HG02759 (cell line): ENCODE measurements around the gene UBAC2.

Experiments used
- ATAC-seq: cut with Tn5 transposase; IDR thresholded peaks from one replicate; pipeline ENCODE4 v1.9.1; 2021; ENCODE audit warnings: mild to moderate bottlenecking, moderate library complexity; ENCODE audit not compliant: unreplicated experiment

UBAC2 gene

DNA sequence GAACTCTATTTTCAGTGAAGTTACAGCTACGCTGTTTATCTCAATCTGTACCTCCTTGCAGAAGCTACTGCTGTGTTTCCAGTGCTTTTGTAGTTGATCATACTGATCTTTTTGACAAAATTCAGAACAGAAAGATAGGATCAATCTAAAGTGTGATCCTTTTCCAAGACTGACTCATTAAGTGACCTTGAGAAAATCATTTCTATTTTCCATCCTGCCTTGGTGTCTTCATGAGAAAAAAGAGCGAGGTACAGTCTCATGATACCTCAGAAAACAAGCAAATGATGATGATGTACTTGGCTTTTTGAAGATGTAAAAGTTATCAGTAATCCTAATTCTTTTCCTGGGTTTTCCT lies 152.6 kb downstream of the UBAC2 start:
- no peak for ATAC-seq

- ATAC-seq = no peak
These were observed 153.2 kb downstream of the UBAC2 start for GRCh38 chr13:99353836-99354235.

- peak; percentile 29 for ATAC-seq
These were observed 153.8 kb downstream of the UBAC2 start for GRCh38 chr13:99354371-99354951.

- ATAC-seq = no peak
These were observed 154.8 kb downstream of the UBAC2 start for GRCh38 chr13:99355267-99356011.

GRCh38 chr13:99356012-99356261 lies 155.3 kb downstream of the UBAC2 start:
- no peak for ATAC-seq

DNA sequence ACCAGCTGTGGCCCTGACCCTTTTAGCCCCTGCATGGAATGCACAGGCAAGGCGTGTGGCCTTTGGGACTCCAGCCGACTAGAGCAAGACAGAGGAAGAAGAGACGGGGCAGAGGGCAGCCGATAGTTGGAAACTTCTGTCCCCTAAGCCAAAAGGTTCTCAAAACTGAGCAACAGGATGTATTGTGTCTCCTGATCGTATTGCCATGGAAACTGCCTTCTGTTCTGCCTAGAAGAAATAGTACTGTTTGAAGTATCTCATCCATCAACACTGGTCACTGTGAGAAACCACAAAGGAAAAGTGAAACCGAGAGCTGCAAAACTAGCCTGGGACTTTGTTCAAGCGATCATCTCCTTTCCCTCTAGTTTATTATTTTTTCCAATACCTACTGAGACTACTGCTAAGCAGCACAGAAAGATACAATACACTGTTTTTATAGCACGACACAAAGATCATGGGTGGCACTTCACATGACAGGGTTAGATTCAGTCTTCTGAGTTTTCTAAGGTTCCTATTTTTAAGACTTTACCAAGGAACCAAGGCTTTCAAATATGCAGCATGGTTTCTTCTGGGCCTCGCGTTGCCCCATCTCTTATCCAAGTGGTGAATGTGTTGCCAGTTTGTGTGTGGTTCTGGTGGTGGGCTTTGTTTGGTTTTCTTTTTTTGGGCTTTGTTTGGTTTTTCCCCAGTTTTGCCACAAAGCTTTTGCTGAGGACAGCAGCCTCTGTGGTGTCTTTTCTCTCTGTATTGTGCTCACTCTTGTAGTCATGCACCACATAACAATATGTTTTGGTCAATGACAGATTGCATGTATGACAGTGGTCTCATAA lies 155.8 kb downstream of the UBAC2 start:
- ATAC-seq = peak; percentile 50

DNA sequence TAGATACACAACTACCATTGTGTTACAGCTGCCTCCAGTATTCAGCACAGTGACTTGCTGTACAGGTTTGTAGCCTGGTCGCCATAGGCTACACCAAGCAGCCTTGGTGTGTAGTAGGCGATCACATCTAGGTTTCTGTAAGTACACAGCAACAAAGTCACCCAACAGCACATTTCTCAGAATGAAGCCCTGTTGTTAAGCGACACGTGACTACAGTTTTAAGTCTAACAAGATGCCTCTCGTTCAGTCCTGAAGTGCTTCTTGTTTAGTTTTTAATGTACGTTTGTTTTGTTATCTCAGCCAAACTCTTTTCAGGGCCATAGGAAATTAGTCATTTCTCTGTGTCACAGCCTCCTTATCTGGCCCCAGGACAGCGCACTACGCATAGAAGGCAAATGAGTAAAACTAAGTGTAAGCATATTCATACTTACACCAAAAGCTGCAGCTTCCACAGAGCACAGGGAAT lies 156.5 kb downstream of the UBAC2 start:
- peak; percentile 42 for ATAC-seq

DNA sequence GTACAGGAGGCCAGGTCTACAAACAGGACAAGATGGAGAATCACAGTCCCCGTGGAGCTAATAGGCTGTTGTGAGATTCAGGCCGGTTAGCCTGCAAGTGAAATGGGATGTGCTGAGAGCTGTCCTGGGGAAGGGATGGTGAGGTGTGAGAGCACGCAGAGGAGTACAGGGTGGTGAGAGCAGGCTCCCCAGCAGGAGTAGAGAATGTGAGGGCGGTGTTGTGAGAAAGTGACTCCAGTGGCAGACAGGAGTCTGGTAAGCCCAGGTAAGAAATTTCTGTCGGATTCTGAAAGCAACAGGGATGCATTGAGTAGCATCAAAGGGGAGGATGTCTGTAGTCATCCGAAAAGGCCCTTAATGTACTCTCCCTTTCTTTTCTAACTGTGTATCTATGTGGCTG lies 157.3 kb downstream of the UBAC2 start:
- no peak for ATAC-seq

- no peak for ATAC-seq
These were observed 158.9 kb downstream of the UBAC2 start for GRCh38 chr13:99359528-99359927.

GRCh38 chr13:99360696-99361095 lies 160.0 kb downstream of the UBAC2 start:
- ATAC-seq = no peak

DNA sequence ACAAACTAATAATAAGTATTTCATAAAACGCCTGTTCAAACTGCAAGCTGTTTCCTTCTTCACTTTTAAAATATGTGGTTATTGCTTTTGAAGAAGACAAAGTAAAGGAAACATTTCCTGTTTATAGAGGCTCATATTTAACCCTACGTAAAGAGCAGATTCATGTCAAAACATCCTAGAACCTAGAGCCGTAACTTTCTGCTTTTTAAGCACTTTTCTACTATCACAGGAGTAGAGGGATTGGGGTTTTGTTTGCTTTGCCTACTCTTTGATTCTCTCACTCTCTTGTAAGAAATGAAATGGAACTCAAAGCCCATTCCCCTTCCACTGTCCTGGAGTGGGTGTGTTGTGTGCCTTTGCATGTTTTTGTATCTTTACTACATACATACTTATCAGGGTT lies 160.5 kb downstream of the UBAC2 start:
- no peak for ATAC-seq

GRCh38 chr13:99362362-99362761 lies 161.7 kb downstream of the UBAC2 start:
- no peak for ATAC-seq

GRCh38 chr13:99363391-99363790 lies 162.7 kb downstream of the UBAC2 start:
- no peak for ATAC-seq

DNA sequence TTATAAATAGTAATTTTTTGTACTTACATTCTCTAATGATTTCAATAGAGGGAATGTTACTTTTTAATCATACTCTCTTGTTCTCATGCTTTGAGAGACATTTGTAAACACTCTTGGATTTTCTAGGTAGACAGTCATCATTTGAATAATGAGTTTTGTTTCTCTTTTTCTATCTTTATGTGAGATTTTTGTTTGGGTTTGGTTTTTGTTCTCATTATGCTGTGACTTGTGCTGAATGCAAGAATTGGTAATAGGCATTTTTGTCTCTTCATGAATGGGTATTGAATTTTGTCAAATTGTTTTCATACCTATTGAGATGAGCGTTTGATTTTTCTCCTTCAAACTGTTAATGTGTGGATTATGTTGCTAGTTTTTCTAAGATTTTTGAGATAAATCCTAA lies 163.3 kb downstream of the UBAC2 start:
- peak; percentile 35 for ATAC-seq

GRCh38 chr13:99366075-99366987 lies 165.7 kb downstream of the UBAC2 start:
- ATAC-seq = peak; percentile 60

GRCh38 chr13:99367106-99367616 lies 166.5 kb downstream of the UBAC2 start:
- ATAC-seq = no peak

DNA sequence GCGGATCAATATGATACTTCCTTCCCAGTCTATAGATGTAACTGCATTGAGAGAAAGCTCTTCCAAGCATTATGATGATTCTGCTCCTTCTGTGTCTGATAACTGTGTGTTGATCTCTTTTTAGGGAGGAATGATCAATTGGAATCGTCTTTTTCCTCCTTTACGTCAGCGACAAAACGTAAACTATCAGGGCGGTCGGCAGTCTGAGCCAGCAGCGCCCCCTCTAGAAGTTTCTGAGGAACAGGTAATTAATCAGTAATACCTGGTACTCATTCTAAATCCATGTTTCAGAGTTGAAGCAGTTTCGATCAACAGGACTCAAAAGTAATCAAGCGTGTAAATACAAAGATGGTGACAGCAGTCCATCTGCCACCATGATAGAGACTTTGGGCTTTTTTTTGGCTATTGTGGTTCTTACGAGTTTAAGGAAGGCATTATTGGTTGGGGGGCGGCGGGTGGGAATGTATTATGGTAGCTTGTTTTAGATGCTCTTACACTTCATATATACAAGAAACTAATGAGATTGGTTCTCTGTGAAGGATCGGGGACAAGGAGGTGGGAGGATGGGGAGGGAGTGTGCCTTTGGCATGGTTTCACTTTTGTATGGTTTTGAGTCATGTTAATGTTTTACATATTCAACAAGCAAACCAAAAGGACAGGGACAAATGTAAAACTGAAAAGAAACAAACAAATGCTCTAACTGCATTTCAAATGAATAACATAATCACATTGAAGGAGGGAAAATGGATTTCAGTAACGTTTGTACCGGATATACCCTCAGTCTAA lies 167.2 kb downstream of the UBAC2 start:
- ATAC-seq = peak; percentile 44

DNA sequence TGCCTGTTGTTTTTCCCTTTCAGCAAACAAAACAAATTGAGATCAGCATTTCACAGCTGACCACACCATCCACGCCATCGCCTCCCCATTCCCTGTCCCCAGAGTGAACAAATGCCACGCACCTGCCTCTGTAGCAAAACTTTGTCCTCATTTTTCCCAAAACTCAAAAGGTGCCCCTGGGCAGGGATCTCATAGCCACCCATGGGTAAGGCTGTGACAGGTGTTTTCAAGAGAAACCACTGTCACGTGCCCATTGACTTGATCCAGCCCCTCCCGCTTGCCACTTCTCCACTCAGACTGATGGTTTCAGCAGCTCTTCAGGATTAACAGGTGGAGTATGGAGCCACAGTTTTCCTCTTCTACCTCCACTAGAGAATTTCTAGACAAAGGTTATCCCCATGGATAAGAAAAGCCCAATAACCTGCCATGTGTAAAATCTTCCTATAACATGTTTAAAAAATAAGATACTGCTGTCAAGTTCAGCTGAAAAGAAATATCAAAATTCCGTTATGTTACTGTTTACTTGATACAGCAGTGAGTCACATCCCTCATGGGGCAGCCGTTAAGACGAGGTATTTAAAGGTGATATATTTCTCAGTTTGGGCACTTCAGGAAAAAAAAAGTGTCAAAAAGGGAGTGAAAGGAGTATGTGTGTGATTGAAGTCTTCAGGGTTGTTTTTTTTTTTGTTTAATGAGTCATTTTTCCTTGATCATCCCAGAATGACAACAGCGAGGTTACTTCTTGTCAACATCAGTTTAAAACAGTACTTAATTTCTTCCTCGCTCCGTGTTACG lies 170.0 kb downstream of the UBAC2 start:
- ATAC-seq = no peak

DNA sequence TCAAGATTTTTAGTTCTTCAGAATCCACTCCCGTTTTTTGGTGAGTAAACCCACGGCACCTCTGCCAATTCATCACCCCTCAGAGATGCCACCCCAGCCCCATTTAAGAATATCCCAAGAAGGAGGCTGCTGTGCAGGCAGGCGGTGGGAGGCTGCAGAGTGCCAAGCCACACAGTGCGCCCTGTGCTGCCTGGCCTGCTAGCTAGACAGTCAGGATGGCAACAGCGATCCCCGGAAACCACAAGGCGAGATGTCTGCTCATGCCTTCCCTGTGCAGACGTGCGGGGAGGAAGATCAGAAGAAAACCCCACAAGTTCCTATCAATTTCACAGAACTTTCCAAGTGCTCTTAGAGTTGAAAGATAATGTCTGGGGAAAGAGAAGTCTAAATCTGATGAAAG lies 171.3 kb downstream of the UBAC2 start:
- ATAC-seq = no peak
